Nephron (organoid): Measurements from ENCODE around the gene ESF1.

Experiments
- H3K27ac Mint-ChIP-seq, 3 experiments: 2 replicates each; pipeline ENCODE4 v1.8.0; 2020; ENCODE audit warnings: mixed read lengths in 3 of 3, mild to moderate bottlenecking in 2 of 3, moderate library complexity in 1 of 3
- H3K27me3 Mint-ChIP-seq: 2 replicates; pipeline ENCODE4 v1.8.0; 2021; ENCODE audit warnings: low read depth, mild to moderate bottlenecking, moderate library complexity, mixed read lengths
- H3K36me3 Mint-ChIP-seq: 2 replicates; pipeline ENCODE4 v1.8.0; 2020; ENCODE audit warnings: low read depth, mixed read lengths
- H3K4me1 Mint-ChIP-seq: 2 replicates; pipeline ENCODE4 v1.8.0; 2020; ENCODE audit warnings: mixed read lengths
- H3K4me3 Mint-ChIP-seq, 3 experiments: 2 replicates each; pipeline ENCODE4 v1.8.0; 2020; ENCODE audit warnings: mild to moderate bottlenecking in 3 of 3, mixed read lengths in 3 of 3, moderate library complexity in 2 of 3
- H3K9me3 Mint-ChIP-seq: 2 replicates; pipeline ENCODE4 v1.8.0; 2020; ENCODE audit warnings: mixed read lengths
- TF ChIP-seq, protein P1 (sequence below), 3 experiments: fragments of 200-600 bp; sonication (generic); IDR thresholded peaks; one replicate each; pipeline ENCODE4 v1.5.0; 2021; ENCODE audit warnings: antibody characterized with exemption in 3 of 3; ENCODE audit not compliant: unreplicated experiment in 3 of 3

The ESF1 gene

DNA sequence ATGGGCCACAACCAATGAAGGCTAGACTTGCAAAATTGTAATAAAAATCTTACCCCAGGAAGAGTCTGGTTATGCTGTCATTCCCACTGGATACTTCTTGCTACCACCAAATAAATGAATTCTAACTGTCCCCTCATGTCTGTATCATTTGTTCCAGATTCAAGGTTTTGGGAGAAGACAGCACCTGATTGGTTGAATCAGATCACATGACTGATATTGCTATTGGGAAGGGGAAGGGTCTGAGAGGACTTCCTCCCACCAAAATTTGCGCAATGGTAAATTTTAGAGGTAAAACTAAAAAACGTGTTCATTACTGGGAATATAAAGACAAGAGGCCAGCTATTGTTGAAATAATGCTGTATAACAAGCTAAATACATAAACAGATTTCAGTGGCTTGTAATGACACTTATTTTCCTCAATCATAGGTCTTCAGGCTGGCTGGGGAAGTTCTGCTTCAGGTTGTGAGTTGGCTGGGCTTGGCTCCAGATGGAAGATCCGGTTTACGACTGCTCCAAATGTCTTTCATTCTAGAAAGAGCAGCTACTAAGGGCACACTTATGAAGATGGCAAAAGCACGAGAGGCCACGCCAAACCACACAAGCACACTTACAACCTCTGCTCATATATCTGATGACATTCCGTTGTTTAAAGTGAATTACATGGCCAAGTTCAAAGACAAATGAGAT is 118.9 kb downstream of the ESF1 start:
- Mint-ChIP-seq H3K4me3 (no peak overlapping the region), H3K27ac (no peak overlapping the region), H3K36me3 (no peaks in the 10 kb centered on the region), H3K27me3 (no peaks in the 10 kb centered on the region), H3K9me3 (no peaks in the 10 kb centered on the region), H3K4me1 (peaks cover 16% of the 10 kb centered on the region)
- TF ChIP-seq, protein P1, sequence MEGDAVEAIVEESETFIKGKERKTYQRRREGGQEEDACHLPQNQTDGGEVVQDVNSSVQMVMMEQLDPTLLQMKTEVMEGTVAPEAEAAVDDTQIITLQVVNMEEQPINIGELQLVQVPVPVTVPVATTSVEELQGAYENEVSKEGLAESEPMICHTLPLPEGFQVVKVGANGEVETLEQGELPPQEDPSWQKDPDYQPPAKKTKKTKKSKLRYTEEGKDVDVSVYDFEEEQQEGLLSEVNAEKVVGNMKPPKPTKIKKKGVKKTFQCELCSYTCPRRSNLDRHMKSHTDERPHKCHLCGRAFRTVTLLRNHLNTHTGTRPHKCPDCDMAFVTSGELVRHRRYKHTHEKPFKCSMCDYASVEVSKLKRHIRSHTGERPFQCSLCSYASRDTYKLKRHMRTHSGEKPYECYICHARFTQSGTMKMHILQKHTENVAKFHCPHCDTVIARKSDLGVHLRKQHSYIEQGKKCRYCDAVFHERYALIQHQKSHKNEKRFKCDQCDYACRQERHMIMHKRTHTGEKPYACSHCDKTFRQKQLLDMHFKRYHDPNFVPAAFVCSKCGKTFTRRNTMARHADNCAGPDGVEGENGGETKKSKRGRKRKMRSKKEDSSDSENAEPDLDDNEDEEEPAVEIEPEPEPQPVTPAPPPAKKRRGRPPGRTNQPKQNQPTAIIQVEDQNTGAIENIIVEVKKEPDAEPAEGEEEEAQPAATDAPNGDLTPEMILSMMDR (IDR thresholded peaks at IDR 0.05; ENCODE audit: unreplicated experiment in 3 of 3): no peak
